HG02885 (cell line): ENCODE data around the gene KCNJ12.

Experiments
- ATAC-seq: cut with Tn5 transposase; IDR thresholded peaks from one replicate; pipeline ENCODE4 v1.9.1; 2021; ENCODE audit warnings: mild to moderate bottlenecking; ENCODE audit not compliant: unreplicated experiment, poor library complexity

KCNJ12 gene

GRCh38 chr17:21463779-21464407 lies 87.7 kb downstream of the KCNJ12 start:
- no peak for ATAC-seq

- no peak for ATAC-seq
Measured at GRCh38 chr17:21464611-21465021, 88.5 kb downstream of the KCNJ12 start.

GRCh38 chr17:21466550-21466949 lies 90.4 kb downstream of the KCNJ12 start:
- no peak for ATAC-seq

- no peak for ATAC-seq
Measured at GRCh38 chr17:21467196-21467595, 91.0 kb downstream of the KCNJ12 start.

GRCh38 chr17:21467739-21468490 lies 91.8 kb downstream of the KCNJ12 start:
- ATAC-seq = no peak
